Breast epithelium (tissue), 3 donors: ENCODE data around the gene ZNF761.

Experiments used
- CTCF ChIP-seq, 3 donors: fragments of 450-650 bp; IDR thresholded peaks; one replicate each; pipeline ENCODE4 v1.5.1; 2016 to 2017; ENCODE audit warnings: antibody characterized with exemption in 3 of 3, mild to moderate bottlenecking in 3 of 3, moderate library complexity in 3 of 3
- POLR2A ChIP-seq: fragments of 450-650 bp; IDR thresholded peaks from one replicate; pipeline ENCODE4 v1.6.1; 2016; ENCODE audit warnings: antibody characterized with exemption, mild to moderate bottlenecking, moderate library complexity

GRCh38 chr19:53424968-53425597 lies 6.7 kb upstream of the ZNF761 start:
- TF ChIP-seq CTCF (IDR thresholded peaks at IDR 0.05) (peak; percentile 40 to 82 (median 58)), POLR2A (no peak)
